NCI-H2029 treated with DMSO at 0.1 percent for 48 hours (cell line): ENCODE measurements around the gene DNMBP.
A peak's percentile ranks its signal among the peaks of the same experiment; 100 is the strongest.
"Not testable (repeated sequence)": the region's sequence is repeated elsewhere in the genome, so short reads cannot be mapped to it uniquely, and the experiment has no call there.

ENCODE experiments used
- DNase-seq: peaks from one replicate; lab custom pipeline; 2025; lab: John Stamatoyannopoulos, UW

Gene DNMBP

DNA sequence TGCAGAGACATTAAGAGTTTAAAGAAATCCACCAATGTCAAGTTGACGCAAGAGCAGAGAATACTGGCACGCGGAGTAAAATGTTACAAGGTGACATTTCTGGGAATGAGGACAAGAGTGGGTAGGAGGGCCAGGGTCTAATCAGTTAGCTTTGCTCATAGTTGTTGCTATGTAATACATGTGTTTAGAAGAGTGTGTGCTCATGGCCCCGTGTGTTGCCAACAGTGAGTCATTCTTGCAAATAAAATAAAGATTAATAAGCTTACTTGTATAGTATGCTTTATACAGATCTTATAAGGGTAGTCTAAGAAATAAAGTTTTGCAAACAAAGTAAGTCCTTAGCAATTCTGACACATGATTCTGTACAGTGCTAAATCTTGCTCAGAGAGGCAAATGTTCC is 64.5 kb downstream of the DNMBP start:
- no peak for DNase-seq

DNA sequence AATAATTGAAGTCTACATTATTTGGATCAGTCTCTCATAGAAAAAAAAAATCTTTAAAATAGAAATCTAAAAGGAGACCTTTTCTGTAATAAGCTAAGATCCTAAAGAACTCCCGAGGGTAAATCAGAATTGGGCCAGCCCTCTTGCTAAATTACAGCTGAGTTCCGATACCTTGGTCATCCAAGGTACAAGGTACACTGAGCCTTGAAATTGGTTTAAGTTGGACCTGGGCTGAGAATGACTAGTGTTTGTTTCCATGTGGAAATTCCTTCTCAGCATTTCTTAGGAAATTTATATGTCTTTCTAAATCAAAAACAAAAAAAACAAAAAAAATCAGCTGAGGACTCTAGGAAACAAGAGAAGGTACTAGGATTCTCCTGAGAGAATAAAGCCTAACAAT is 64.9 kb downstream of the DNMBP start:
- no peak for DNase-seq

DNA sequence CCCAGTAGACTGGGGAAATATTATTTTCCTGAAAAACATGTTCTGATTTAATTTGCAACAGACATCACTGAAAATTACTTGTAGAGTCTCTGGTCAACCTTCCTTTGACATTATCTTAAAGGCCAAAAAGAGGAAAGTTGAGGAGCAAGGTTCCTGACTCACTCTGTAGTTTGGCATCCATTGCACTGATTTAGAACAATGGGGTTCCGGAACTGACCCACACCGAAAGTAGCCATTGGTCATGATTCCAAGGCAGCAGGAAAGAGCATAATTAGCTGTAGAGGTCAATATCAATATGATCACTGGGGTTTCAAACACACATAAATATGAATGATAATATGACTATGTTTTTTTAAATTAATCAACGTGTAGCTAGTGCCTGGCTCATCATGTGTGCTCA is 65.8 kb downstream of the DNMBP start:
- no peak for DNase-seq

GRCh38 chr10:99941942-99942820 is 67.6 kb downstream of the DNMBP start:
- no peak for DNase-seq

DNA sequence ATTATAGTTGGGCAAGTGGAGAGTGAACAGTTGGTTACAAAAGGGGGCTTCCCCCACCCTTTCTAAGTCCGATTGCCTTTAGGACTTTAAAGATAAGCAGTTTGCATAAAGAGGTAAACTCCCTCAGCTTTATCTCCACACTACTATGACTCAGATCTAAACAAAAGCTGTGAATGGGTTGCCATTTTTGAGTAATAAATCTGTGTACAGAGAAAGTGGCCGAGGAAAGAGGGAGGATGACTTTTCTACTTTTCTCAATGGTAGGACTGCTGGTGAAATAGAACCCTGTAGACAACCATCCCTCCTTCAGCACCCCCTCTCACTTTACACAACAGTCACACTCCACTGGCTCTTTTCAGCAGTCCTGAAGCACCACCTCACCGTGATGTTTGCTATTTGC is 71.2 kb downstream of the DNMBP start:
- peak; percentile 5 for DNase-seq

- no peak for DNase-seq
Measured at GRCh38 chr10:99937630-99938029, 72.1 kb downstream of the DNMBP start.

- not testable (repeated sequence) for DNase-seq
Measured at GRCh38 chr10:99932203-99932957, 77.4 kb downstream of the DNMBP start.

DNA sequence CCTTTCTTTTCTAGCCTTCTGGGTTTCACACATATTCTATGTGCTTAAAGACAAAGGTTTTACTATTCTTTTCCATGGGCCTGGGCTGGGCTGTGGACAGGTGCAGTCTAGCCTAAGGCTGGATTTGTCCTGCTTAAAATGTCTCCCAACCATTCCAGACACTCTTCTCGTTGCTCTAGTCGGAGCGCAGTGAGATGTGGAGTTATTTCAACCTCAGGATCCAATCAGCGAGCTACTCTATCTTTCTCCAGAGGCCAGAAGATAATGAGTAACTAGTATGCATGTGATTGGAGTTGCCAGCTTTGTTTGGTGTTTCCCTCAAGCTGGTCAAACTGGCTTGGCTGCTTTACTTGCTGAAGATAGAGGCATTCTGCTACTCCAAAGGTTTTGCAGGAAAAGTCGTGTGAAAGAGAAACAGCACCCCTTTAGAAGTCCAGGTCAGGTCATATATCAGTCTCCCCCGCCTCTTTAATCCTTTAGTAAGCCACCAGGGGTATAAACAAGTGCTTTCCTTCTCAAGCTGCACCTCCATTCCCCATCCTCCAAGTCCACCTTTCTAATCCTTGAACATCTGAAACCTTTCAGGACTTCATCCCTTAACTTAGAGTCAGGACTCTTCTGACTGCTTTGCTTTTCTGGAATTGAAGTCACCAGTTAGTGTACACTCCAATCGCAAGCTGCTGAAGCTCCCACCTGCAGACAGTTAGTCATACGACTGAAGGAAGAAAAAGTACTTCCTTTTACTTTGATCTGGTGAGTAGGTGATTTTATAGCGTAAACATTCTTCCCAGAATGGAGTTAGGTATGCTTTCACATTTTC is 78.8 kb downstream of the DNMBP start:
- peak; percentile 4 for DNase-seq

- no peak for DNase-seq
Measured at GRCh38 chr10:99929360-99929759, 80.4 kb downstream of the DNMBP start.

DNA sequence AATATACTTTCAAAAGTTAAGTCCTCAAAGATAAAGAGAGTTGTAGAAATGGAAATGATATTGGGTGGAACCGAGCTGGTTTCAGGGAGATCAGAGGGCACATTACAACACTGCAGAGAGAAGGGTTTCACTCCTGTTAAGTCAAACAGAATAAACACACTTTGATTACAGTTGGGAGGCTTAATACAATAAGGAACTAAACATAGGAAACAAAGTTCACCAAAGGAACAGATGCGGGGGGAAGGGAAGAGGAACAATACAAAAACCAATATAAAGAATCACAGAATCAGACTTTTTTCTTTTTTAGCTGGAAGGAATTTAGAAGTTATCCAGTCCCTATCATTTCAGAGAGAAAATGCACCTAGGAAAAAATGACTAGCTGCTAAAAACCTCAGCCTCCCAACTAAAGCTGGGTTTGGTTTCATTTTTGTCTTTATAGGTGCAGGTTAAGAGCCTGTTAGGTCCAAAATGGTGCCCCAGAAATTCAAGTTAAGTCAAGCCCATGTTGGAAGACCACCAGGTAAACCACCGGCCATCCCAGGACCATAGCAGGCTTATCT is 81.9 kb downstream of the DNMBP start:
- no peak for DNase-seq

DNA sequence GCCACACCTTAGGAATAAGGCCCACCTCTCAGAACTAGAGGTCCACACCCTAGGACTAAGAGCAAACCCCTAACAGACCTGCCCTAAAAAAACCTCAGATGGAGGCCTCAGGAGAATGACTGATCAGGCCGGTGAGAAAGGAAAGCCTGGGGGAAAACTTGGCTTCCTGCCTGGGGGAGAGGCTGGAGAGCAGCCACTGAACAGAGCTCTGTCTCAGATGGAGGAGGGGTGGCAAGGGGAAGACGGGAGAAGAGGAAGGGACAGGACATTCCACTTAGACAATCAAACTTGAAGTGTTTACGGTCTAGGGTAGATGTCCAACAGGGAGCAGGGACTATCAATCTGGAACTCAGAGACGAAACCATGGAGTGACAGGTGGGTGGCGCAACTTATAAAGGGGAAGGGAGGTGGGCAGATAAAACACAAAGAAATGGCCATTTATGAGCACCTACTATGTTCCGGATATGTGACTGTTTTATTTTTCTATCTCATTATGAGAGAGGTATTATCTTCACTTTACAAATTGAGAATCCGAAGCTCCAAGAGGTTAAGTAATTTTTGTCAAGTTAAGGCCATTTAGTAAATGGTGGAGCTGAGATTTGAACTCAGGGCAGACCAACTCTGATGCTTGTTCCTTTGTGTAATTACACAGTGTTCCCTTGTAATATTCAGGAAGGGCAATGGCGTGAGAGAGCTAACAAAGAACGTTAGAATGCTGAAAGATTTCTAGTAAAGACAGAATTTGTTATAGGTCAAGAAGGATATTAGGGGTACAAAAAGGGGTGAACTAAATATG is 82.6 kb downstream of the DNMBP start:
- DNase-seq = peak; percentile 40

GRCh38 chr10:99924451-99925255 is 85.1 kb downstream of the DNMBP start:
- no peak for DNase-seq

GRCh38 chr10:99921948-99922347 is 87.8 kb downstream of the DNMBP start:
- no peak for DNase-seq

- no peak for DNase-seq
Measured at GRCh38 chr10:99920901-99921300, 88.8 kb downstream of the DNMBP start.

DNA sequence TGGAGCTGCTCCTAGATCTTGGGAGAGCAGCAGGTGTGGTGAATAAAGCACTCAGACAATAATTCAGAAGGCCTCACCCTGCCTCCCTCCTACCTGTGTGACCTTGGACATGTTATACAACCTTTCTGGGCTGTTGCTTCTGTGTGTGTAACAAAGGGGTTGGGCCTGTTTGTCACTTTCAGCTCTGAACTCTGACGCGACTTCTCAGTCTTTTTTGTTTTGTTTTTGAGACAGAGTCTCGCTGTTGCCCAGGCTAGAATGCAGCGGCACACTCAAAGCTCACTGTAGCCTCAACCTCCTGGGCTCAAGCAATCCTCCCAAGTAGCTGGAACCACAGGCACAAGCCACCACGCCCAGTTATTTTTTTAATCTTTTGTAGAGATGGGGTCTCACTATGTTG is 89.3 kb downstream of the DNMBP start:
- DNase-seq = no peak

GRCh38 chr10:99917963-99918825 is 91.6 kb downstream of the DNMBP start:
- DNase-seq = no peak

DNA sequence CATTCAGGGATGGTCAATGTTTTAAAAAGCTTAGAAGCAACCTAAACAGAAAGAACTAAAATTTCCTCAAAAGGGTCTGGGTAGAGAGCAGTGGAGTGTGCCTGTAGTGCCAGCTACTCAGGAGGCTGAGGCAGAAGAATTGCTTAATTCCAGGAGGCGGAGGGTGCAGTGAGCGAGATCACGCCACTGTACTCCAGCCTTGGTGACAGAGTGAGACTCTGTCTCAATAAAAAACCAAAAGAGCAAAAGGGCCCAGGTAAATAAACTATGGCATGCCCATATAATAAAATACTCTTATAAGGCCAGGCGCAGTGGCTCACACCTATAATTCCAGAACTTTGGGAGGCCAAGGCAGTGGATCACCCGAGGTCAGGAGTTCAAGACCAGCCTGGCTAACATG is 93.0 kb downstream of the DNMBP start:
- no peak for DNase-seq

- DNase-seq = no peak
Measured at GRCh38 chr10:99915414-99915813, 94.3 kb downstream of the DNMBP start.

DNA sequence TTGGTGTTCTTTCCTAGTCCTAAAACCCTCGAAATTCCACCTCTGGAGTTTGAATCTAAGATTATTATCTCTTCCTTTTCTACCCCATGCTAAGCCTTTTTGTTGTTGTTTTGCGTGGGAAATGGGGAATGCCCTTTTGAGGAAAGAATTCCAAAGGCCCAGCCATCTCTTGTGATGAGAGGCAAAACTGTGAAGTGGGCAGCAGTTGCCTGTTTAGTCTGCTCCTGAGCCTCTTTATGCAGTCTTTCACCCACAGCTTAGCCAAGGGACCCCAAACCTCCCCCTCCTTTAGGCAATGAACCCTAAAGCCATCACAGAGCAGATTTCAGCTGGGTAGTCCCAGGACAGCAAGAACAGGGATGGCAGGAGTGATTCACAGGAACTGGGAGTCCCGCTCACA is 95.5 kb downstream of the DNMBP start:
- no peak for DNase-seq
